Measurements from ENCODE around the gene CCDC171. TPM values are rescaled to one million over a fixed set of nuclear protein-coding genes. Genes with fewer than 3 reads are reported as not detected.

CCDC171 gene
- polyA plus RNA-seq, 1 experiment: 0.81 TPM

- POLR2A ChIA-PET: no interaction called here
- TF ChIP-seq, protein P1, sequence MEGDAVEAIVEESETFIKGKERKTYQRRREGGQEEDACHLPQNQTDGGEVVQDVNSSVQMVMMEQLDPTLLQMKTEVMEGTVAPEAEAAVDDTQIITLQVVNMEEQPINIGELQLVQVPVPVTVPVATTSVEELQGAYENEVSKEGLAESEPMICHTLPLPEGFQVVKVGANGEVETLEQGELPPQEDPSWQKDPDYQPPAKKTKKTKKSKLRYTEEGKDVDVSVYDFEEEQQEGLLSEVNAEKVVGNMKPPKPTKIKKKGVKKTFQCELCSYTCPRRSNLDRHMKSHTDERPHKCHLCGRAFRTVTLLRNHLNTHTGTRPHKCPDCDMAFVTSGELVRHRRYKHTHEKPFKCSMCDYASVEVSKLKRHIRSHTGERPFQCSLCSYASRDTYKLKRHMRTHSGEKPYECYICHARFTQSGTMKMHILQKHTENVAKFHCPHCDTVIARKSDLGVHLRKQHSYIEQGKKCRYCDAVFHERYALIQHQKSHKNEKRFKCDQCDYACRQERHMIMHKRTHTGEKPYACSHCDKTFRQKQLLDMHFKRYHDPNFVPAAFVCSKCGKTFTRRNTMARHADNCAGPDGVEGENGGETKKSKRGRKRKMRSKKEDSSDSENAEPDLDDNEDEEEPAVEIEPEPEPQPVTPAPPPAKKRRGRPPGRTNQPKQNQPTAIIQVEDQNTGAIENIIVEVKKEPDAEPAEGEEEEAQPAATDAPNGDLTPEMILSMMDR (IDR thresholded peaks at IDR 0.05; ENCODE audit: low read depth, low read length): no peak
- Histone ChIP-seq H3K27ac (ENCODE audit: low read depth, low read length) (no peak overlapping the region), H3K27me3 (ENCODE audit: control insufficient read depth, insufficient read depth, low read length) (no peaks in the 10 kb centered on the region), H3K9me3 (ENCODE audit: control insufficient read depth, insufficient read depth, low read length) (no peaks in the 10 kb centered on the region), H3K4me3 (ENCODE audit: low read depth, low read length) (no peak overlapping the region)
- DNase-seq (ENCODE audit: low read depth, low spot score): no peak
- CTCF ChIA-PET: no interaction called here
These were observed 374.3 kb downstream of the CCDC171 start for GRCh38 chr9:15927161-15927560.

GRCh38 chr9:15935661-15936305 is 382.9 kb downstream of the CCDC171 start:
- Histone ChIP-seq H3K9me3 (ENCODE audit: control insufficient read depth, insufficient read depth, low read length) (no peaks in the 10 kb centered on the region), H3K27me3 (ENCODE audit: control insufficient read depth, insufficient read depth, low read length) (no peaks in the 10 kb centered on the region), H3K27ac (ENCODE audit: low read depth, low read length) (no peak overlapping the region), H3K4me3 (ENCODE audit: low read depth, low read length) (no peak overlapping the region)
- ChIA-PET POLR2A (interaction anchor here (0.5 kb wide), 1 partner anchor 580 kb away, joined by 3 read pairs; no protein-coding TSS in a partner anchor), CTCF (no interaction called here)
- TF ChIP-seq, protein P1 (IDR thresholded peaks at IDR 0.05; ENCODE audit: low read depth, low read length): no peak
- no peak for DNase-seq (ENCODE audit: low read depth, low spot score)

DNA sequence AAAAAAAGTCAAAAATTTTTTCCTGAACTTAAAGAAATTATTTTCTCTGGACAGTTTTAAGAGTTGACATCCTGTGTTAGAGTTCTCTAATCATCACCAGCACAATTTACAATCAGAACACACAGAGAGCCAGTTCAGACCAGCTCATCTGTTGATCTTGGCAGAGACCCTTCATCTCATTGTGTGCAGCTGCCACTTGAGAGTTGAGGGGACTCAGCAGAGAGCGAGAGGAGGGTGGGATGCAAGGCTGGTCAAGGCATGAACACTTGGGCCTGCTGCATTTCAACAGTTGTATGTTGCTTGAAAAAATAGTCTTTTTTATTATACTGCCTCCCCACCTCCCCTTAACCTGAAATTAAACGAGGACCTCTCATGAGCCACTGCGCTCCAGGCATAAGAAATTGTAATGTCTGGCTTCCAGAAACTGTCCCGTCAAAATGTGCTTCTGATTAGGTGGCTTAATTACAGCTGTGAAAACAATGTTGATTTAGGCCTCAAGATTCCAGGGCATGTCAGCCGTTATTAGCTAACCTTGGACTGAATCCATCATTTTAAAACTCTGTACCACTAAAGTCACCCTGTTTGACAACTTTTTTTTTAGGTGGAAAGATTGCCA is 383.6 kb downstream of the CCDC171 start:
- POLR2A ChIA-PET: interaction anchor here (0.5 kb wide), 1 partner anchor 580 kb away, joined by 3 read pairs; no protein-coding TSS in a partner anchor
- H3K9me3 ChIP-seq (ENCODE audit: control insufficient read depth, insufficient read depth, low read length): no peaks in the 10 kb centered on the region
- H3K27me3 ChIP-seq (ENCODE audit: control insufficient read depth, insufficient read depth, low read length): no peaks in the 10 kb centered on the region
- TF ChIP-seq, protein P1 (IDR thresholded peaks at IDR 0.05; ENCODE audit: low read depth, low read length): no peak
- H3K4me3 ChIP-seq (ENCODE audit: low read depth, low read length): no peak overlapping the region
- DNase-seq (ENCODE audit: low read depth, low spot score): no peak
- CTCF ChIA-PET: no interaction called here
- no peak overlapping the region for H3K27ac ChIP-seq (ENCODE audit: low read depth, low read length)

GRCh38 chr9:15942831-15943424 is 390.1 kb downstream of the CCDC171 start:
- H3K9me3 ChIP-seq (ENCODE audit: control insufficient read depth, insufficient read depth, low read length): no peaks in the 10 kb centered on the region
- H3K27me3 ChIP-seq (ENCODE audit: control insufficient read depth, insufficient read depth, low read length): no peaks in the 10 kb centered on the region
- H3K4me3 ChIP-seq (ENCODE audit: low read depth, low read length): no peak overlapping the region
- TF ChIP-seq, protein P1 (IDR thresholded peaks at IDR 0.05; ENCODE audit: low read depth, low read length): no peak
- ChIA-PET CTCF (no interaction called here), POLR2A (no interaction called here)
- no peak overlapping the region for H3K27ac ChIP-seq (ENCODE audit: low read depth, low read length)
- no peak for DNase-seq (ENCODE audit: low read depth, low spot score)

- ChIA-PET CTCF (no interaction called here), POLR2A (no interaction called here)
- no peak for DNase-seq (ENCODE audit: low read depth, low spot score)
- Histone ChIP-seq H3K27ac (ENCODE audit: low read depth, low read length) (no peak overlapping the region), H3K9me3 (ENCODE audit: control insufficient read depth, insufficient read depth, low read length) (no peaks in the 10 kb centered on the region), H3K4me3 (ENCODE audit: low read depth, low read length) (no peak overlapping the region), H3K27me3 (ENCODE audit: control insufficient read depth, insufficient read depth, low read length) (no peaks in the 10 kb centered on the region)
- TF ChIP-seq, protein P1 (IDR thresholded peaks at IDR 0.05; ENCODE audit: low read depth, low read length): no peak
These were observed 391.5 kb downstream of the CCDC171 start for GRCh38 chr9:15944341-15944740.
